IgD-negative memory B cell (primary cell): ENCODE data around the gene CFAP74. TPM values are rescaled to one million over a fixed set of nuclear protein-coding genes. Genes with fewer than 3 reads are reported as not detected.
A peak's percentile ranks its signal among the peaks of the same experiment; 100 is the strongest.

Source experiments
- H3K27ac Mint-ChIP-seq, 3 donors: one replicate each; pipeline ENCODE4 v1.8.0; 2020 to 2022; ENCODE audit warnings: mild to moderate bottlenecking in 3 of 3, mixed read lengths in 3 of 3, moderate library complexity in 1 of 3
- H3K27me3 Mint-ChIP-seq: one replicate; pipeline ENCODE4 v1.8.0; 2021; ENCODE audit warnings: mixed read lengths
- H3K36me3 Mint-ChIP-seq: one replicate; pipeline ENCODE4 v1.8.0; 2020; ENCODE audit warnings: mild to moderate bottlenecking, mixed read lengths
- H3K4me1 Mint-ChIP-seq, 3 donors: one replicate each; pipeline ENCODE4 v1.8.0; 2020 to 2022; ENCODE audit warnings: mixed read lengths in 3 of 3, mild to moderate bottlenecking in 1 of 3
- H3K4me3 Mint-ChIP-seq, 4 donors: one replicate each; pipeline ENCODE4 v1.8.0; 2020 to 2022; ENCODE audit warnings: mild to moderate bottlenecking in 4 of 4, mixed read lengths in 4 of 4, moderate library complexity in 3 of 4
- H3K9me3 Mint-ChIP-seq, 3 donors: one replicate each; pipeline ENCODE4 v1.8.0; 2020 to 2021; ENCODE audit warnings: mixed read lengths in 3 of 3, mild to moderate bottlenecking in 1 of 3
- polyA plus RNA-seq: library from polyadenylated mRNA; unstranded; fragments of 300-500 nt; fragmentation: Illumina TruSeq; gene quantifications from one replicate; pipeline ENCODE4 v1.2.3, GENCODE V29; 2021

The CFAP74 gene
- polyA plus RNA-seq, 1 donor from 2014 or later = not detected

DNA sequence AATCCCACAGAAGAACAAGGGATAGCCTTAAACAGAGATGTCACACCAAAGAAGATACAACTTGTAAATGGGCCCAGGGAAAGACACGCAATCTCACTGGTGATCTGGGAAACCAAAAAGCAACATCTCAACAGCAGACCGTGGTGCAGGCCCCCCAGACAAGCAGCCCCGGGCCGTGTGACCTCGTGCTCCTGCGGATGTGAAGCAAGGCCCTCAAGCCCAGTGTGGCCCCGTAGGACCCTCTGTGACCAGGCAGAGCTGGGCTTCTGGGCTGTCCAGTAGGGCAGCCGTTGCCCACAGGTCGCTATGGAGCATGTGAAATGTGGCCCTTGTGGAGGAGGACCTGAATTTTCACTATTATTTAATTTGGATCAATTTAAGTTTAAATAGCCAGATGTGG is 49.6 kb downstream of the CFAP74 start:
- Mint-ChIP-seq H3K27me3 (peaks cover 25% of the 10 kb centered on the region), H3K36me3 (peaks cover 2% of the 10 kb centered on the region), H3K9me3 (peaks cover 3 to 11% (median 3%) of the 10 kb centered on the region in 3 donors), H3K27ac (no peak overlapping the region), H3K4me1 (peaks cover 0 to 2% (median 2%) of the 10 kb centered on the region in 3 donors), H3K4me3 (no peak overlapping the region)

DNA sequence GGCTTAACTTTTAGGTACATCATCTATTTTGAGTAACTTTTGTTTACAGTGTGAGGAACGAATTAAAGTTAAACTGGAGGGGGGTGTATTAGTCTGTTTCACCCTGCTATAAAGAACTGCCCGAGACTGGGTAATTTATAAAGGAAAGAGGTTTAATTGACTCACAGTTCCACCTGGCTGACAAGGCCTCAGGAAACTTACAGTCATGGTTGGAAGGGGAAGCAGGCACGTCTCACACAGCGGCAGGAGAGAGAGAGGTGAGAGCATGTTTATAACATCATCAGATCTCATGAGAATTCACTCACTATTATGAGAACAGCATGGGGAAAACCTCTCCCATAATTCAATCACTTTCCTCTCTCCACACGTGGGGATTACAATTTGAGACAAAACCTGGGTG is 52.6 kb downstream of the CFAP74 start:
- peaks cover 19% of the 10 kb centered on the region for H3K27me3 Mint-ChIP-seq
- H3K27ac Mint-ChIP-seq = no peak overlapping the region
- peaks cover 3 to 11% (median 3%) of the 10 kb centered on the region in 3 donors for H3K9me3 Mint-ChIP-seq
- H3K36me3 Mint-ChIP-seq = peaks cover 2% of the 10 kb centered on the region
- no peak overlapping the region for H3K4me3 Mint-ChIP-seq
- H3K4me1 Mint-ChIP-seq = peaks cover 0 to 2% (median 2%) of the 10 kb centered on the region in 3 donors

DNA sequence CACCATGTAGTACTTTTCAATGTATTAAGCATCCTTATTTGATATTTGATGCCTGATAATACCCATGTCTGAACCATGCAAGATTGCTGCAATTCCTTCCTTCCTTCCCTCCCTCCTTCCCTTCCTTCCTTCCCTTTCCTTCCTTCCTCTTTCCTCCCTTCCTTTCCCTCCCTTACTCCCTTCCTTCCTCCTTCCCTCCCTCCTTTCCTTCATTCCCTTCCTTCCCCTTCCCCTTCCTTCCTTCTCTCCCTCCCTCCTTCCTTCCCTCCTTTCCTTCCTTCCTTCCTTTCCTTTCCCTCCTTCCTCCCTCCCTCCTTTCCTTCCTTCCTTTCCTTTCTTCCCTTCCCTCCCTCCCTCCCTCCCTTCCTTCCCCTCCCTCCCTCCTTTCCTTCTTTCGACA is 54.8 kb downstream of the CFAP74 start:
- H3K27me3 Mint-ChIP-seq = peaks cover 20% of the 10 kb centered on the region
- peaks cover 3 to 11% (median 3%) of the 10 kb centered on the region in 3 donors for H3K9me3 Mint-ChIP-seq
- H3K27ac Mint-ChIP-seq = no peak overlapping the region
- no peak overlapping the region for H3K4me3 Mint-ChIP-seq
- H3K36me3 Mint-ChIP-seq = peaks cover 2% of the 10 kb centered on the region
- peaks cover 0 to 4% (median 2%) of the 10 kb centered on the region in 3 donors for H3K4me1 Mint-ChIP-seq

DNA sequence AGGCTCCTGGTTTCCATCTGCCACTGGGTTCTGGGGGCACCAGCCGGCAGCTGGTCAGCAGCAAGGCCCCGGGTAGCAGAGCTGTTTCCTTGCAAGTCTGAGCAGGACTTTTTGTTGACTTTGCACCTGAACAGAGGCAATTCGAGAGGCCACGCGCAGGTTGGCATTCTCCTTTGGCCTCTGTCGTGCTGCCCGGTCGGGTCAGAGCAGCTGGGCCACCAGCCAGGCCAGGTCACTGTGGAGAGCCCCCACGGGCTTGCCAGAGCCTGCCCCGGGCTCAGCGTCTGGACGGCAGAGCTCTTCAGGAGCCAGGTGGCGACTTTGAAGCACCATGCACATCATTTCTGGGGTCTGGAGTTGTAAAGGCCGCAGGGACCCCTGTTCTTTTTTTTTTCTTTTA is 56.1 kb downstream of the CFAP74 start:
- Mint-ChIP-seq H3K4me3 (no peak overlapping the region), H3K36me3 (peaks cover 3% of the 10 kb centered on the region), H3K4me1 (peaks cover 0 to 3% (median 2%) of the 10 kb centered on the region in 3 donors), H3K27me3 (peaks cover 20% of the 10 kb centered on the region), H3K9me3 (peaks cover 3 to 11% (median 3%) of the 10 kb centered on the region in 3 donors), H3K27ac (no peak overlapping the region)

DNA sequence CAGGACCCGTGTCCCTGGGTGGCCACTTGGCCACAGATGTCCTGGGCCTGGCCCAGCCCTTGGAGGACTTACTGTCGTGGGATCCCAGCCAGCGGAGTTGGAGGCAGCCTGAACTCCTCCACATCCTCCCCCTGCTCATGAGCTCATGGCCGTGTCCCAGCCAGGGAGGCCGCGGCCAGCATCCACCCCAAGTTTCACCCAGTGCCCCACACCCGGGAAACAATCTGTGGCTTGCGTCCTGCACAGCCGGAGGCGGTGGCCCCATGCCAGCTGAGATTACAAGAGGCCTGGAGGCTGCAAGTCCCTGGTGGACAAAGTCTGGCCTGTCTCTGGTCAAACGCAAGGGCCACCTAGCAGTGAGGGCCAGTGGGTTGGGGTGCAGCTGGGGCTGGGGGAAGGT is 57.0 kb downstream of the CFAP74 start:
- H3K27ac Mint-ChIP-seq = no peak overlapping the region
- peaks cover 0 to 3% (median 2%) of the 10 kb centered on the region in 3 donors for H3K4me1 Mint-ChIP-seq
- peaks cover 2 to 10% (median 2%) of the 10 kb centered on the region in 3 donors for H3K9me3 Mint-ChIP-seq
- H3K4me3 Mint-ChIP-seq = no peak overlapping the region
- peaks cover 17% of the 10 kb centered on the region for H3K27me3 Mint-ChIP-seq
- peaks cover 2% of the 10 kb centered on the region for H3K36me3 Mint-ChIP-seq

DNA sequence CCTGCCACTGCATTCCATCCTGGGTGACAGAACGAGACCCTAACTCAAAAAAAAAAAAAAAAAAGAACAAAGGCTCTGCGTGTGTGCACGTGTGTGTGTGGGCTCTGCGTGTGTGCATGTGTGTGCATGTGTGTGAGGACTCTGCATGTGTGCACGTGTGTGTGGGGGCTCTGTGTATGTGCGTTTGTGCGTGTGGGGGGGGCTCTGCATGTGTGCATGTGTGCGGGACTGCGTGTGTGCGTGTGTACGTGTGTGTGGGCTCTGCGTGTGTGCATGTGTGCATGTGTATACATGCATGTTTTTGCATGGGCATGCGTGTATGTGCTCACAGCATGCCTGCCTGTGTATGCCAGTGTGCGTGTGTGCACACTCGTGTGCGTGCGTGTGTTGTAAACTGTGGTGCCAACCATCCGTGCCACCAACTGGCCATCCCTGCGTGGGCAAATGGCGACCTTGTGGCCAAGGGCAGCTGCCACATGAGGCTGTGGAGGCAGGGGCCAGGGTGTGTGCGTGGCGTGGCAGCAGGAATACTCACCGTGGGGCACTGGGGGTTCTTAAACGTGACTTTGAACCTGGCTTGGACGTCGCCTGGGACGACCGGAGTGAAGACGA is 57.7 kb downstream of the CFAP74 start:
- peaks cover 13% of the 10 kb centered on the region for H3K27me3 Mint-ChIP-seq
- H3K27ac Mint-ChIP-seq = no peak overlapping the region
- H3K36me3 Mint-ChIP-seq = peaks cover 1% of the 10 kb centered on the region
- H3K4me3 Mint-ChIP-seq = peak overlapping the region in 1 of 4 donors; percentile 80
- H3K9me3 Mint-ChIP-seq = peaks cover 0 to 3% (median 0%) of the 10 kb centered on the region in 3 donors
- peaks cover 0 to 3% (median 2%) of the 10 kb centered on the region in 3 donors for H3K4me1 Mint-ChIP-seq

DNA sequence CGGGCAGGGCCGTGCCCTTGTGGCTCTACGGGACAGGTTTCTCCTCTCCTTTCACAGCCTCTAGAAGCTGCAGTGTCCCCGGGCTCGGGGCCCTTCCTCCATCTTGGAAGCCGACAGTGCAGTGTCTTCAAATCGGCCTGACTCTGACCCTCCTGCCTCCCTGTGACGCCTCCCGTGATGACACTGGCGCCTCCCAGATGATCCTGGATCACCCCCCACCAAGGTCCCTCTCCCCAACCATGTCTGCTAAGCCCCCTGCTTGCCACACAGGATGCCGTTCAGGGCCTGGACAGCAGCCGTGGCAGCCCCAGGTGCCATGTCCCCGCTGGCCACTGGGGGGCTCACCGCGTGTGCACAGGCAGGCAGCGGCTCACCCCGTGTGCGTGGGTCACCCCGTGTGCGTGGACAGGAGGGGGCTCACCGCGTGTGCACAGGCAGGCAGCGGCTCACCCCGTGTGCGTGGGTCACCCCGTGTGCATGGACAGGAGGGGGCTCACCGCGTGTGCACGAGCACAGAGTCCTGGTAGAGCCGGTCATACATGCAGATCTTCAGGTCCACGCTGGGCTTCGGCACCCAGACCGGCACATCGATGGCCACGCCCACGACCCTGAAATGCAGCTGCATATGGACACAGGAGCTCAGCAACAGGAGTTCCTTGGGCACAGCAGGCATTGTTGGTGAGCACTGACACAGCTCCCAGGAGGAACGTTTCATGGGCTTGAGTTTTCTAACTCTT is 59.6 kb downstream of the CFAP74 start:
- peak overlapping the region in 1 of 3 donors; percentile 74 for H3K27ac Mint-ChIP-seq
- peak overlapping the region in 2 of 4 donors; percentile 6 to 12 for H3K4me3 Mint-ChIP-seq
- peaks cover 3% of the 10 kb centered on the region for H3K27me3 Mint-ChIP-seq
- H3K36me3 Mint-ChIP-seq = peaks cover 1% of the 10 kb centered on the region
- H3K9me3 Mint-ChIP-seq = no peaks in the 10 kb centered on the region
- peaks cover 0 to 3% (median 2%) of the 10 kb centered on the region in 3 donors for H3K4me1 Mint-ChIP-seq

DNA sequence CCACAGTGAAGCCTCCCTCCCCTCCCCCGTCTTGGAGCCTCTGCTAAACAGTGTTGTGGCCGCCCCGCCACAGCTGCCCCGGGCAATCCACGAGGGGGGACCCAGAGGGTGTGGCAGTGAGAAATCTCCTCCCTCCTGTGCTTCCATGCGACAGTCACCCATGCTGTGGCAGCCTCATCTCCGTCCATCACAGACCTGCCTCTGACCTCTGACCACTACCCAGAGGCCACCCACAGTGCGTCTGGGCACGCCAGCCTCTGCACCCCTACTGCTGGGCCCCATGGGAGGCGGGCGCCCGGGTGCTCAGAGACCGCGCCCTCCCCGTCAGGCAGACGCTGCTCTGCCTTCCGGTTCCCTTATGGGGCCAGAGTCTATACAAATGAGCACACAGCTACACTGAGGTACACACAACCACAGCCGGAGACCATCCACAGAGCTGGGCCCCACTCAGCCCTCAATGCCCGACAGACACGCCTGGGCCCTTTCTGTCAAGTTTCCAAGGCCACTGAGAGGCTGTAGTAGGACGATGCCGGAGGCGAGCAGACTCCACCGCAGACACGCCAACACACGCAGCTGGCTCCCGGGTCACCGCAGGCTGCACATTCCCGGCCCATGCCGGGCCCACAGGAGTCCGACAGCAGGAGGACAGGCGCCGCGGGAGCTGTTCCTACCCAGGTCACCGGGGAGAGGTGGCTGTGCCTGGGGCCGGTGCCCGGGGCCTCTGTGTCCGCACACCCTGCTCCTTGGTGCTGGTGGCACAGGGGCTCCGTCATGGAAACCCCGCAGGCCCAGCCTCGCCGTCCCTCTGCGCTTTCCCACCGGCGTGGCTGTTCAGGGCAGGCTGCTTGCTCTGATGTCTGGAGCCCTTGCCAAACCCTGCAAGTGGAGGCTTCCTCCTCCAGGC is 60.6 kb downstream of the CFAP74 start:
- H3K36me3 Mint-ChIP-seq = peaks cover 1% of the 10 kb centered on the region

DNA sequence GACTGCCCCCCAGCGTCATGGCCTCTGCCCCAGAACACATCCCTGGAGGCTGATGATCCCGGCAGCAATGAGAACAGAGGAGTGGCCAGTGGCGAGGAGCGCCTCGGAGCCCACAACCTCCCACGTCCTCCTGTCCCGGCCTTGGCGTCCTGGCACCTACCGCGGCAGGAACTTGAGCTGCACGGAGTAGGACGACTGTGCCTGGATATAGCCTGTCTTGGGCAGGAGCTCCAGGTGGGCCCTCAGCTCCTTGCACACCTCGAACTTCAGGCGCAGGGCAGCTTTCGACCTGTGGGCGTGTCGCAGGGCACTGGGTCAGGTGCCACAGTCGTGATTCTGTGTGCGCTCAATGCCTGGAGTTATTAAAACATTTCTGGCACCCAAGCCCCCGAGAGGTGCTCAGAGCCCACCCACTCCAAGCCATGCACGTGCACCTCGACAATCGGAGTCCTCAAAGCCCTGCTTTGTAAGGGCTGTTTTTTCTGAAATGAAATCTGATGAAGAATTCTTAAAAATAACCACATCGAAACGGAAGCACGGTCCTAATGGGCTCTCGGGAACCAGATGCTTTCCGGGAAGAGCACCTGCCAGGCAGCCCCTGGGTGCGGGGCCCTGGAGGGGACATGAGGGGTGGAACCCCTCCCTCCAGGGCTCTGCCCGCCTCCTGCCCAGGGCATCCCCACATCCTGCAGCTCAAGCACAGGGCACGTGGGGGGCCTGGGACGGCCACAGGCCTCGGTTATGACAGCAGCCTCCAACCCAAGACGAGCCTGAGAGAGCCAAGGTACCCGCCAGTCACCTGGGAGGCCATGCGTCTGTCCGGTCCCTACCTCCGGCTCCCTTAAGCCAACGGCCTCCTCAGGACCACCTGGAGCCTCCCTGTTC is 61.5 kb downstream of the CFAP74 start:
- H3K36me3 Mint-ChIP-seq = peaks cover 1% of the 10 kb centered on the region
- H3K4me1 Mint-ChIP-seq = peaks cover 0 to 3% (median 2%) of the 10 kb centered on the region in 3 donors
- H3K4me3 Mint-ChIP-seq = no peak overlapping the region
- no peaks in the 10 kb centered on the region for H3K9me3 Mint-ChIP-seq
- H3K27ac Mint-ChIP-seq = no peak overlapping the region
- H3K27me3 Mint-ChIP-seq = peaks cover 3% of the 10 kb centered on the region

More for the DNA sequence above, 60.6 kb downstream of the CFAP74 start:
- Mint-ChIP-seq H3K9me3 (no peaks in the 10 kb centered on the region), H3K27ac (no peak overlapping the region), H3K4me3 (peak overlapping the region in 2 of 4 donors; percentile 55 to 63), H3K27me3 (peaks cover 3% of the 10 kb centered on the region), H3K4me1 (peaks cover 0 to 3% (median 2%) of the 10 kb centered on the region in 3 donors)

DNA sequence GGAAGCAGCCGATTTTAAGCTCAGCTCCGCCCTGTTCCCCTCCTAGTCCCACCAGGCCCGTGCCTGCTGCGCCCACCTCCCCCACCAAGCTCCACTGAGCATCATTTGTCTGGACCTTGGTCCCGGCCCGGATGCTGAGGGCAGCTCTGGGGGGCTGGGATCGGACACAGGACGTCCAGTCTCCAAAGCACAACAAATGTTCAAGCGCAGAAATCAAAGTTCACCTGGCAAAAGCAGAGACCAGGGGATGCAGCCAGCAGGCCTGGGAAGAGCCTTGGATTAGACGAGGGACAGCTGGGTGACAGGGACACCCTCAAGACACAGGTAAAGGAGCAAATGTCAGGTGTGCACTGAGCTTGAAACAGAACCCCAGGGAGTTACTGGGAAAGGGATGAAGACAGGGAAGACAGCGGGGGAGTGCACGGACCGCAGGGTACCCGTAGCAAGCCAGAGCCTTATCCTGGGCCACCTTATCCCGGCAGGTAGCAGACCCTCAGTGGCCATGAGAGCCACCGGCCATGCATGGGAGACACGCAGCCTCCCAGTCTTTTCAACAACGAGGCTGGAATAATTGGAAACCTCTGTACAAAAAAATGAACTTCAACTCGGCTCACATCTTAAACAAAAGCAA is 62.3 kb downstream of the CFAP74 start:
- H3K4me1 Mint-ChIP-seq = peaks cover 0 to 3% (median 2%) of the 10 kb centered on the region in 3 donors
- peaks cover 1% of the 10 kb centered on the region for H3K27me3 Mint-ChIP-seq
- H3K36me3 Mint-ChIP-seq = peaks cover 1% of the 10 kb centered on the region
- peak overlapping the region in 2 of 4 donors; percentile 1 to 17 for H3K4me3 Mint-ChIP-seq
- no peak overlapping the region for H3K27ac Mint-ChIP-seq
- no peaks in the 10 kb centered on the region for H3K9me3 Mint-ChIP-seq

DNA sequence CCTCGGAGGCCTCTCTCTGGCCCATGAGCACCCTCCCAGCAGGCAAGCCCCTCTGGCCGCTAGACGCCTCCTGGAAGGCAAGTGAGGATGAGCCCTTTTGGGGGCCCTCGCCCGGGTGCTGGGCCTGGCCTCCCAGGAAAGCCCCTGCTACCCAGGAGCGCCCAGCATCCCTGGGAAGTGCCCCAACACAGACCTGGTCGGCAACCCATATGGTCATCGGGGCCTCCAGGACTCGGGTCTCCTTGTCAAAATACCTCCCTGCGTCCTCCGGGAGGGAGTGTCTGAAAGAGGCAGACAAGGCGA is 63.5 kb downstream of the CFAP74 start:
- peaks cover 0 to 3% (median 2%) of the 10 kb centered on the region in 3 donors for H3K4me1 Mint-ChIP-seq

DNA sequence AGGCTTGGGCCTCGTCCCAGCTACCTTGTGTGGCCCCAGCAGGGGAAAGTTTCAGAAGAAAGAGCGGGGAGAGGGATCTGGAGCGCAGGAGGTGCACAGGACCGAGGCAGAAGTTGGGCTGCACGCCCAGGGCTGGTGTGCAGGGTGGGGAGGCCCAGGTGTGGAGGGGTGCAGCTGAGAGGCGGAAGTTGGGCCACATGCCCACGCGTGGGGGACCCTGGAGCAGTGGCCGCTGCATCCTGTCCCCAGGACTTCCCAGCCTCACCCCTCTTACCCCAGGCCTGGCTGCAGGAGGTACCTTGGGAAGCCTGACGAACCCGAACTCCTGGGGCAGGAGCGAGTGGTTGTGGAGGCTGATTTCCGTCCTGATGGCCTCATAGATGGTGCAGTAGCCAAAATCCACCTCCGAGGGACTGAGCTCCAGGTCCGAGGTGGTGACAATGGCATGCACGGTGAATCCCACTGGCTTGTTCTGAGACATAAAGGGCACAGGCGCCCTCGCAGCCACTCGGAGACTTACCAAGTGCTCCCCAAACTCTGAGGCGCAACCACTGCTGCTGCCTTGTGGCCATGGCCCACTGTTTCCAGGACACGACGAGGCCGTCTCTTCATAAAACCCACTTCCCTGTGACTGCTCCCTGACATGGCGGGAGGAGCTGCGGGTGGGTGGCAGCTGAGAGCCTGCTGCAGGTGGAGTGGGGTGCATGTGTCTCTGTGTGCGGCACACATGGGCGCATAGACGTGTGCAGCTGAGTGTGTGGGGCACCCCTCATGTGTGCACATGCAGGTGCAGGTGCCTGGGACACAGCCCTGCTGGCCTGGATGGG is 64.1 kb downstream of the CFAP74 start:
- no peaks in the 10 kb centered on the region for H3K9me3 Mint-ChIP-seq
- H3K27ac Mint-ChIP-seq = peak overlapping the region in 1 of 3 donors; percentile 50
- H3K4me3 Mint-ChIP-seq = no peak overlapping the region
- peaks cover 1% of the 10 kb centered on the region for H3K27me3 Mint-ChIP-seq
- peaks cover 0 to 3% (median 2%) of the 10 kb centered on the region in 3 donors for H3K4me1 Mint-ChIP-seq
- peaks cover 1% of the 10 kb centered on the region for H3K36me3 Mint-ChIP-seq

More for the DNA sequence above, 63.5 kb downstream of the CFAP74 start:
- peak overlapping the region in 1 of 3 donors; percentile 50 for H3K27ac Mint-ChIP-seq
- peaks cover 1% of the 10 kb centered on the region for H3K27me3 Mint-ChIP-seq
- peaks cover 1% of the 10 kb centered on the region for H3K36me3 Mint-ChIP-seq
- H3K9me3 Mint-ChIP-seq = no peaks in the 10 kb centered on the region
- H3K4me3 Mint-ChIP-seq = no peak overlapping the region
